GM10847 (cell line): ENCODE results near the gene CYB5D1.

ENCODE experiments used
- POLR2A ChIP-seq: IDR thresholded peaks from 2 replicates; pipeline ENCODE4 v1.6.1; 2011; ENCODE audit not compliant: insufficient read length; ENCODE audit errors: extremely low read depth

The CYB5D1 gene

DNA sequence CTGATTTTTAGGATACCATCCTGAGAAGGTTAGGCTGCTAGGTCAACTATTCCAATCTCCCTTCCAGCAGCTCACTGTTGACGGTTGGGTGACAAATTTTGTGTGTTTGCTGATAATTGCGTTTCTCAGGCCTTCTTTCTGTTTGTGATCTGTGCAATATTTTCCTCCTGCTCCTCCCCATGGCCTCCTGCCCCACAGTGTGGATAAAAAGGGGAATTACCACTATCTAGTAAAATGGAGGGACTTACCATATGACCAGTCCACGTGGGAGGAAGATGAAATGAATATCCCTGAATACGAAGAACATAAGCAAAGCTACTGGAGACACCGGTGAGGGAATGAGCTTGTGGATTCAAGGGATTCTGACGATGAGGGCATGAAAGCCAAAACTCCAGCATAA lies 40.0 kb downstream of the CYB5D1 start:
- TF ChIP-seq POLR2A = no peak

DNA sequence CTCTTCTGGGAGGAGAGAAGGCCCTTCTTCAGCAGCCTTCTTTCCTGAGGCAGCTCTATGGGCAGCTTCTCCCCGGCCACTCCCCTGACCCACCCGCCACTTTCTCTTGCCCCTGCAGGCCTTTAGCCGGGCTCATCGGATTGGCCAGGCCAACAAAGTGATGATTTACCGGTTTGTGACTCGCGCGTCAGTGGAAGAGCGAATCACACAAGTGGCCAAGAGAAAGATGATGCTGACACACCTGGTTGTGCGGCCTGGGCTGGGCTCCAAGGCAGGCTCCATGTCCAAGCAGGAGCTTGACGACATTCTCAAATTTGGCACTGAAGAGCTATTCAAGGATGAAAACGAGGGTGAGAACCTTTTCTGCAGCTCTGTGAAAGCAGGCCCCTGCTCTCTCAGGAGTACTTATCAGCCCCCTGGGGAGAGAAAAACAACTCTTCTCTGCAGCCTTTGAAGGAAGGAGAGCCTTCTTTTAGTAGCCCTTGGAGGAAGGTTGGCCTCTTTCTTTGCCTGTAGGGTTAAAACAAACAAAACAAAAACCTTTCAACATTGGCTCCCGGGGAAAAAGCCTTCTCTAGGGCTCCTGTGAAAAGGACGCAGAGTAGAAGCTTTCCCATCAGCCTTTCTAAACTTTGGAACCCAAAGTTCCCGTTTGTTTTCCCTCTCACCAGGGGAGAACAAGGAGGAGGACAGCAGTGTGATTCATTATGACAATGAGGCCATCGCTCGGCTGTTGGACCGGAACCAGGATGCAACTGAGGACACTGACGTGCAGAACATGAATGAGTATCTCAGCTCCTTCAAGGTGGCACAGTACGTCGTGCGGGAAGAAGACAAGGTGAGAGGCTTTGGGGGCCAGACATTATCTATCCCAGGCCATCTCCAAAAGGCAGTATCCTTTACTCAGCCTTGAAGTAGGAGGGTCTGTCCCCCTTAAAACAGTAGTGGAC lies 45.6 kb downstream of the CYB5D1 start:
- TF ChIP-seq POLR2A = no peak

DNA sequence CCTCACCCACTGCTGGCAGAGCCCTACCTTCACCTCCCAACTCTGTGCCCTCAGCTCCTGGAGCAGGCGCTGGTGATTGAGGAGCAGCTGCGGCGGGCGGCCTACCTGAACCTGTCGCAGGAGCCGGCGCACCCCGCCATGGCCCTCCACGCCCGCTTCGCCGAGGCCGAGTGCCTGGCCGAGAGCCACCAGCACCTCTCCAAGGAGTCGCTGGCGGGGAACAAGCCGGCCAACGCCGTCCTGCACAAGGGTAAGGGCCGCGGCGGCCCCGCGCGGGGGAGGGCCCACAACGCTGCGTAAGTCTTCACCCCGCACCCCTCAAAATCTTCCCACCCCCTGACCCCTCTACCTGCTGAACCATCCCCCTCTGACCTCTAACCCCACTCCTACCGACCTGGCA lies 51.3 kb downstream of the CYB5D1 start:
- TF ChIP-seq POLR2A = no peak

DNA sequence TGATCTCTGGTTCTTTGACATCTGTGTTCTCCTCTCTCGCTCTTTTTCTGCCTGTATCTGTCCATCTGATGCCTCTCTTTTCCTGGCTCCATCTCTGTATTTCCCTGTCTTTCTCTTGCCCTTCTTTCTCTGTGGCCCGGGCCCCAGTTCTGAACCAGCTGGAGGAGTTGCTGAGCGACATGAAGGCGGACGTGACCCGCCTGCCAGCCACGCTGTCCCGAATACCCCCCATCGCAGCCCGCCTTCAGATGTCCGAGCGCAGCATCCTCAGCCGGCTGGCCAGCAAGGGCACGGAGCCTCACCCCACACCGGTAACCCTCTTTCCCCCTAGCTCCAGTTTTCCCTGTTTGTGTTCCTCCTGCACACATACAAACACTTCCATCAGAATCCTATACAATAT lies 52.5 kb downstream of the CYB5D1 start:
- no peak for TF ChIP-seq POLR2A

DNA sequence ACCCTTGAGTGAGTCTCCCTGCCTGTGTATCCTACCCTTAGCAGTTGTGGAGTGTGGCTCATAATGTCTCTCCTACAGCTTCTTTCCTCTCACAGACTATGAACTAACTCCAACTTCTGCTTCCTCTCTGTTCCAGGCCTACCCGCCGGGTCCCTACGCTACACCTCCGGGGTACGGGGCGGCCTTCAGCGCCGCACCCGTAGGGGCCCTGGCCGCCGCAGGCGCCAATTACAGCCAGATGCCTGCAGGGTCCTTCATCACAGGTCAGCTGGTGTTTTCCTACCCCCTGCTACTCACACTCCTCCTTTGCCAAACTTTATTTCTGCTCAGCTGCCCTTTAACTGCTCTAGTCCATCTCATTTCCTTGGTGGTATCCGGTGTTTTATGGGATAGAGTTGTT lies 52.9 kb downstream of the CYB5D1 start:
- no peak for TF ChIP-seq POLR2A

DNA sequence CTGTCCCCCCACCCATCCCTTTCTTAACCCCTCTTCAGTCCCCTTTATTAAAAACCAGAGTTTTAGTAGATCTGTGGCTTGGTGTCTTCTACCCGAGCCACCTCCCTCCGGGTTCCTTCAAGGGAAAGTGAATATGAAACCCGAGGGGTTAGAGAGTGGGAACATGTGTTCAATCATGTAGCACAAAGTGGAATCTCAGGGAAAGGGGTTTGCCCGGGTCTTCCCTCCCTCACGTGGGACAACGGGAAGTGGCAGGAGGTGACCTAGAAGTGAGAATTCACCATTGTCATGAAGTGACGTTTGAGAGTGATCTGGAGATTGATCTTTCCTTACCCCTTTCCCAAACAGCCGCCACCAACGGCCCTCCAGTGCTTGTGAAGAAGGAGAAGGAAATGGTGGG lies 53.3 kb downstream of the CYB5D1 start:
- no peak for TF ChIP-seq POLR2A
